DMS53 (cell line): ENCODE data around the gene STAT3.
"Not testable (repeated sequence)": the region's sequence is repeated elsewhere in the genome, so short reads cannot be mapped to it uniquely, and the experiment has no call there.

Experiments
- DNase-seq: peaks from one replicate; lab custom pipeline; 2025; lab: John Stamatoyannopoulos, UW

STAT3 gene

DNA sequence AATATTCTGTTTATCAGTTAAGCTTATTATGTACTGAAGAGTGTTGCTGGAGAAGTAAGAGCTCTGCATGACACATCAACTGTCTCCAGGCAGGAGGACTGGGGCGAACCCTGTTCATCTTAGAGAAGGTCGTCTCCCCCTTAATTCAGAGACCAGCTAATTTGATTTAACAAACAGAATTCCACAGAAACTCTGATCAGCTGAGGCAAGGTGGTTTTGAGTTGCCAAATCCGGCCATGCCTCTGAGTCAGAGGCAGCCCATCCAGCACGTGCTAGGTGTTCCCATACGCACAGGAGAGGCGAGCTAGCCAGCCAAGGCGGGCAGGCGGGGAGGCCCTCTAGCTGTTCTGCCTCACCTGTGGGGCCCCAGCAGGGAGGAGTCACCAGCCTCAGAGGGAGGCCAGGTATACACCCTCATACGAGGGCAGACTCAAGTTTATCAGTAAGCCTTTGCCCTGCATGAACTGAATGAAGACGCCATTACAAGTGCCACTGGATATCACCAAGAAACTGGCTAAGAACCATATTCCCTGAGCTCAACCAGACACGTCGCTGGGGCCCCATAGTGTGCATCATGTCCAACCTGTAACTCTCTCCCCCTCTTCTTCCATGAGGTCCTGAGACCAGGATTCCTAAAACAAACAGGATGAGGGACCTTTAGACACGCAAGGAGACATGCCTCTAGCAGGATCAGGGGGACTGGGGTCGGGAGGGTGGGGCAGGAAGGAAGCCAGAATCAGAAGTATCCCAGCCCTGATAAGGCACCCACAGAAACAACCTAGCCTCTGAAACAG lies 74.3 kb downstream of the STAT3 start:
- DNase-seq: no peak

DNA sequence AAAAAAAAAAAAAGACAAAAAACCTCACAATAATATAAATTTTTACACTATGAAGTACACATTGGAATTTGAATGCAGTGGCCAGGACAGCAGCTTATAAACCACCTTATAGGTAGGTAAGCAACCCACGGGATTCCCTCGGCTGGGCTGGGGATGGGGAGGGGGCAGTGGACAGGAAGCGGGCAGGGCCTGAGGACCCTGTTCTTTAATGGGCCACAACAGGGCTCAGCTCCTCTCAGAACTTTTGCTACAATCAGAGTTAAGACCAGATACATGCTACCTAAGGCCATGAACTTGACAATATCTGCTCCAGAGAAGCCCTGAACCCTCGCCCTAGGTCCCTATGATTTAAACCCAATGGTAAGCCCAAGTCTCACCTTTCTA lies 74.9 kb downstream of the STAT3 start:
- DNase-seq: no peak

DNA sequence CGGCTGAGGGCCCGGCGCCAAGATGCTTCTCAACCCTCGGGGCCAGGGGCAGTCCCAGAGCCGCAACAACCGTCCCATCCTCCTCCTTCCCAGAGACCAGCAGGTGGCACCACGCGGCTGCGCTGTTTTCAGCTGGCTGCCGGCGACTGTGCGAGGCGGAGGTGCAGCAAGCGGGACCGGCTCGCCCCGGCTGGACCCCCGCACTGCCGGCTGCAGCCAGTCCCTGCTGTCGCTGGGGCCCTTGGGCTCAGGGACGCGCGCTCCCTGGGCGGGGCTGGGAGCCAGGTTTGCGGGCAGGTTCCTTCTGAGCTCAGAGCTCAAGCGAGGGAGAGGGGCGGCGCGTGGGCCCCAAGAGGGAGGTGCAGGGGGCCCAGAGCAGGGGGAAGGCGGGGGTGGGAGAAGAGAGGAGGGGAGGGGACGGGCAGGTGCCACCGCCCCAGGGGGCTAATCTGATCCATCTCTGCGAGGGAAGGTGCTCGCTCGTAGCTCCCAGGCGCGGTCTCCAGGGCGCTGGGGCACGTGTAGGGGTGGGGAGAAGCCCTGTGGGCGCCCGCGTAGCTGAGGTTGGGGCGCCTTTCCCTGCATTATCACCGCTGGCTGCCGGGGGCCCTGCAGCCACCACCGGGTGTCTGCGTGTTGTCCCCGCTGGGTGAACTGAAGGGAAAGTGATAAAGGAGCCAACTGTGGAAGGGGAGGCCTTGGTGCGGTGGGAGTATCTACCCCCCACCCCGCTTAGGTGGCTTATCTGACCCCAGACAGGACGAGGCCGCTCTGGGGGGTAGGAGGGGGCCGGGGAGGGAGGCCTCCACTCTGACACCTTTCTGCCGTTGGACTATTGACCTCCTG lies 75.7 kb downstream of the STAT3 start:
- peak; percentile 69 for DNase-seq

DNA sequence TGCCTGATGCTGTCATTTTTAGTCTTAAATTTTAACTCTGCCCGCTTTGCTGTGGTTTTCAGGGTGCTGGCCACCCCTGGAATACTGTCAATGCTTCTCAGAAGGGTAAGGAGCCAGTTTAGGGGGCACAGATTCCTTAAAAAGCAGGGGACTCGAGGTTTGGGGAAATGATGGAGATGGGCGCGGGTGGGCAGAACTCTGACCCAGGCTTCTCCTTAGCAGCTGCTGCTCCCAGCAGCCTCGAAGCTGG lies 76.3 kb downstream of the STAT3 start:
- no peak for DNase-seq

DNA sequence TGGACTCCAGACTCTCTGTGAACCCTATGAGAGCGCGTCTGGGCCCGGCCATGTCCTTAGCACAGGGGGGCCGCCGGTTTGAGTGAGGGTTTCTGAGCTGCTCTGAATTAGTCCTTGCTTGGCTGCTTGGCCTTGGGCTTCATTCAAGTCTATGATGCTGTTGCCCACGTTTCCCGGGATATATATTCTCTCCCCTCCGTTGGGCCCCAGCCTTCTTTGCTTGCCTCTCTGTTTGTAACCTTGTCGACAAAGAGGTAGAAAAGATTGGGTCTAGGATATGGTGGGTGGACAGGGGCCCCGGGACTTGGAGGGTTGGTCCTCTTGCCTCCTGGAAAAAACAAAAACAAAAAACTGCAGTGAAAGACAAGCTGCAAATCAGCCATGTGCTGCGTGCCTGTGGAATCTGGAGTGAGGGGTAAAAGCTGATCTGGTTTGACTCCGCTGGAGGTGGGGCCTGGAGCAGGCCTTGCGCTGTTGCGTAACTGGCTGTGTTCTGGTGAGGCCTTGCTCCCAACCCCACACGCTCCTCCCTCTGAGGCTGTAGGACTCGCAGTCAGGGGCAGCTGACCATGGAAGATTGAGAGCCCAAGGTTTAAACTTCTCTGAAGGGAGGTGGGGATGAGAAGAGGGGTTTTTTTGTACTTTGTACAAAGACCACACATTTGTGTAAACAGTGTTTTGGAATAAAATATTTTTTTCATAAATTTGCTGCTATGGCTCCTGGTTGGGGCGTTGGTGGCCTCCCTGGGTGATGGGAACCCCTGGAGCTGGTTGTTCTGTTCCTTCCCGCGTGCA lies 76.8 kb downstream of the STAT3 start:
- no peak for DNase-seq

DNA sequence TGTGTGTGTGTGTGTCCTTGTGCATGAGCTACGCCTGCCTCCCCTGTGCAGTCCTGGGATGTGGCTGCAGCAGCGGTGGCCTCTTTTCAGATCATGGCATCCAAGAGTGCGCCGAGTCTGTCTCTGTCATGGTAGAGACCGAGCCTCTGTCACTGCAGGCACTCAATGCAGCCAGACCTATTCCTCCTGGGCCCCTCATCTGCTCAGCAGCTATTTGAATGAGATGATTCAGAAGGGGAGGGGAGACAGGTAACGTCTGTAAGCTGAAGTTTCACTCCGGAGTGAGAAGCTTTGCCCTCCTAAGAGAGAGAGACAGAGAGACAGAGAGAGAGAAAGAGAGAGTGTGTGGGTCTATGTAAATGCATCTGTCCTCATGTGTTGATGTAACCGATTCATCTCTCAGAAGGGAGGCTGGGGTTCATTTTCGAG lies 77.4 kb downstream of the STAT3 start:
- no peak for DNase-seq

DNA sequence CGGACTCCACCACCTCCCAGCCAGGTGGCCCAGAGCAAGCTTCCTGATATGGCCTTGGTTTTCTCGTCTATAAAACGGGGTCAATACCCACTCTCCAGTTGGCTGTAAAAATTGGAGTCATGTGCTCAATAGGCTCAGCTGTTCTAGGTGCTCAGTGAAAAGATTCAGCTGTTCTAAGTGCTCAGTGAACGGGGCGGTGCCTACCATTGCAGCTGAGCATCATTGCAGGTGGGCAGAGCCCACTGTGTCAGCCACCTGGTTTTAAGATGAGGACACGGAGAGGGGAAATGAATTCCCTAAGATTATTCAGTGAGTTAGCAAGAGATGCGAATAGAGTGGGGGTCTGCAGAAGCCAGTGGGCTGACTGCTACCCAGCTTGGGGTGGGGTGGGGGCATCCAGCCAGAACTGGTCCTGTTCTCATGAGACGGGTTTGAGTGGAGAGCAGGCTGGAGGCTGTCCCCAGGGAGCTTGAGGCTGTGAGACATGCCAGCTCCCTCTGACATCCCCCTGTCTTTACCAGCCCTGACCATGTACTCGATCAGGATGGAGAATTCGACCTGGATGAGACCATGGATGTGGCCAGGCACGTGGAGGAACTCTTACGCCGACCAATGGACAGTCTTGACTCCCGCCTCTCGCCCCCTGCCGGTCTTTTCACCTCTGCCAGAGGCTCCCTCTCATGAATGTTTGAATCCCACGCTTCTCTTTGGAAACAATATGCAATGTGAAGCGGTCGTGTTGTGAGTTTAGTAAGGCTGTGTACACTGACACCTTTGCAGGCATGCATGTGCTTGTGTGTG lies 78.1 kb downstream of the STAT3 start:
- DNase-seq: no peak

DNA sequence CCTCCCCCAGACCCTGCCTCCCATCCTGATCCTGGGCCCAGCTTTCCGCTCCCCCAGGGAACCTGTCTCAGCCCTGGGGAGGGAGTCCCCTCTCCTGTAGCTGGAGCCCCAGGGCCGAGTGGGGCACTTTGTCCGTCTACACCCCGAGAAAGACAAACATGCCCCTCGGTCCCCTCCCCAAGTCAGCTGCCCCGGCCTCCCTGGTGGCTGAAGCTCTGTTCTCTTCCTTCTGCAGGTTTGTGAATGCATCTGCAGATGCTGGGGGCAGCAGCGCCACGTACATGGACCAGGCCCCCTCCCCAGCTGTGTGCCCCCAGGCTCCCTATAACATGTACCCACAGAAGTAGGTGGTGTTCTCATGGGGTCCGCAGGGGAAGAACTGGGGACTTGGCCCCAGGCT lies 79.1 kb downstream of the STAT3 start:
- no peak for DNase-seq

DNA sequence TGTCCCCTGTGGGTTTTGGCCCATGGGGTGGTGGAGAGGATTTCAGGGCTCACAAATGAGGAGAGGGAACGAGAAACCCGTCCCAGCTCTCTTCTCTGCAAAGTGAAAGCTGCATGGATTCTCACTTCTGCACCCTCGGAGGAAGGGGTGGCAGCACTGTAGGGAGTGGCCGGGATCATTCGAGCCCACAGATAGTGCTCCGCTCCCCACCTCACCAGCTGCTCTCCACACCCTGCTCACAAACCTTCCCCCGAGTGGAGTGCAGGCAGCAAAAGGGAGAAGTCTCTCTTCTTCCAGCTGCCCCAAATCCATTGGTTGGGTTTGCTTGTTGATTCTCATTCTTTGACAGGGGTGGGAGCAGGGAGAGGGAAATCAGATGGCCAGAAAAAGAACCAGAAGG lies 79.8 kb downstream of the STAT3 start:
- DNase-seq: no peak

DNA sequence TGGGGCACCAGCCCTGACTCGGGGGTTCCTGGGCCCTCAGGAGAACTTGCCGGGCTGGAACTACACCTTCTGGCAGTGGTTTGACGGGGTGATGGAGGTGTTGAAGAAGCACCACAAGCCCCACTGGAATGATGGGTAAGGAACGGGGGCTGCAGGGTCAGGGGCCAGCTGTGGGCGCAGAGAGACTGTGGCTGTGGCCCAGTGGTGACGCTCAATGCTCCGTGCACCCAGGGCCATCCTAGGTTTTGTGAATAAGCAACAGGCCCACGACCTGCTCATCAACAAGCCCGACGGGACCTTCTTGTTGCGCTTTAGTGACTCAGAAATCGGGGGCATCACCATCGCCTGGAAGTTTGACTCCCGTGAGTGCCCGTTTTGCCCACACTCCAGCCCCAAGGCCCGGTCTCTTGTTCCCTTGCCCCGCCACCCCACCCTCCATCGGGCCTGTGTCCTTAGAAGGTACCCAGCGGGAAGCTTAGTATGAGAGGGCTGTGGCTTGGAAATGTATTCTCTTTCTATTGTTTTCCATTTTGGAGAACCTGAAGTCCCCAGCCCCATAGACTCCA lies 80.8 kb downstream of the STAT3 start:
- DNase-seq: no peak

DNA sequence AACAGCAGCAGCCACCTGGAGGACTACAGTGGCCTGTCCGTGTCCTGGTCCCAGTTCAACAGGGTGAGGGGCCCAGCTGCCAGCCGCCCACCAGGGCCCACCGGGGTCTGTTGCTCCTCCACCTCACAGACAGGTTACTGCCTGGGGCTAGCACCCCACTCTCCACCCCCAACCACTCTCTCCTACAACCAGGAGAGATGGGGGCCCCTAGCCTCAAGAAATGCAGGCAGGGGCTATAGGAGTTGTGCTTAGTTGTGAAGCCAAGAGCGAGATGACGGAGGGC lies 81.9 kb downstream of the STAT3 start:
- DNase-seq: no peak

DNA sequence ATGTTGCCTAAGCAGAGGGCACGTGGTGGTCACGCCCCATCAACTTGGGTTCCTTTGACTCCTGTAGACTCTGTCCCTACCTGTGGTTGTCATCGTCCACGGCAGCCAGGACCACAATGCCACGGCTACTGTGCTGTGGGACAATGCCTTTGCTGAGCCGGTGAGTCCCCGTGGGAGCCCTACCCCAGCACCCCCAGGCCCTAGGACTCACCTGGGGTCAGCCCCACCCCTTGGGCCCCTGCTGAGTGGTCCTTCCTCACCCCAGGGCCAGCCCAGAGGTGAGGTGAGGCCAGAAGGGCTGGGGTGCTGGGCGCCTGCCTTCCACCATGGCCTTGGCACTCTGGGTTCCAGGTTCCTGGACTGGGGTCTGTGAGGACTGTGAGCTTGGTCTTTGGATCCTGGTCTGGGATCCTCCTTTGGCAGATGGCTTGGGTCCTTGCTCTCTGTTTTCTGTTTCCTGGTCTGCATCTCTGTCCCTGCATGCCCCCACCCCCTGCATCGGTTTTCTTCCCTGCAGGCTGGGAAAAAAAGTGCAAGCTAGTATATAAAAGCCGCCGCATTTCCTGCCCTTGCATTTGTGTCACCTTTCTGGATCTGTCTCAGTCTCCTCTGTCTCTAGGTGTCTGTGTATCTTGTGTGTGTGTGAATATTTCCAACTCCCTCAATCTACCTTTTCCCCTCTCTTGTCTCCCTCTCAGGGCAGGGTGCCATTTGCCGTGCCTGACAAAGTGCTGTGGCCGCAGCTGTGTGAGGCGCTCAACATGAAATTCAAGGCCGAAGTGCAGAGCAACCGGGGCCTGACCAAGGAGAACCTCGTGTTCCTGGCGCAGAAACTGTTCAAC lies 82.5 kb downstream of the STAT3 start:
- no peak for DNase-seq

DNA sequence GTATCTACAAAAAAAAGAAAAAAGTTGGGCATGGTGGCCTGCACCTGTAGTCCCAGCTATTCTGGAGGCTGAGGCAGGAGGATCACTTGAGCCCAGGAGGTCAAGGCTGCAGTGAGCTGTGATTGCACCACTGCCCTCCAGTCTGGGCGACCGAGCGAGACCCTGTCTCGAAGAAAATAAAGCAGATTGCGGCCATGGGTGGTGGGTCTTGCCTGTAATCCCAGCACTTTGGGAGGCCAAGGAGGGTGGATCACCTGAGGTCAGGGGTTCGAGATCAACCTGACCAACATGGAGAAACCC lies 83.3 kb downstream of the STAT3 start:
- not testable (repeated sequence) for DNase-seq

DNA sequence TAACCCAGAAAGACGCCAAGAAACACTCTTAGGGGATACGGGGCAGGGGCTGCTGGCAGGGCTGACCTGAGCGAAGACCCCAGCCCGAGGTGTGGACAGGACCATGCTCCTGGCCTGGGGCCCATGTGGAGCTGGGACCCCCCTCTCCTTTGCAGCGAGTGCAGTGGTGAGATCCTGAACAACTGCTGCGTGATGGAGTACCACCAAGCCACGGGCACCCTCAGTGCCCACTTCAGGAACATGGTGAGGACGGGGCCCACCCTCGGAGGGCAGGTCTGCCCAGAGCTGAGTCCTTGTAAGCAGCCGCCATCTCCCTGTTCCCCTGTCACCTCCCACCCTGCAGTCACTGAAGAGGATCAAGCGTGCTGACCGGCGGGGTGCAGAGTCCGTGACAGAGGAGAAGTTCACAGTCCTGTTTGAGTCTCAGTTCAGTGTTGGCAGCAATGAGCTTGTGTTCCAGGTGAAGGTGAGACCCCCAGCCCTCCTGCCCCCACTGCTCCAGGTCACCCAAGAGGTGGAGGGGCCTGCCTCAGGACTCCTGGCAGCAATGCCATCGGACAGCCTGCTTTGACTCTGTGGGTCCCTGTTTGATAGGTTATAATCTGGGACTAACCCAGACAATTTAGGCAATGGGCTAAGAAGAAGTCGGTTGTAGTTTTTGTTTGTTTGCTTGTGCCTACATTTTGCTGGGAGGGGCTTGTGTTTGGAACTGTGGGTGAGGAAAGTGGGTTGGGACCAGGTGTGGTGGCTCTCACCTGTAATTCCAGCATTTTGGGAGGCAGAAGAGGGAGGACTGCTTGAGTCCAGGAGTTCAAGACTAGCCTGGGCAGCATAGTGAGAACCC lies 83.8 kb downstream of the STAT3 start:
- DNase-seq: no peak

DNA sequence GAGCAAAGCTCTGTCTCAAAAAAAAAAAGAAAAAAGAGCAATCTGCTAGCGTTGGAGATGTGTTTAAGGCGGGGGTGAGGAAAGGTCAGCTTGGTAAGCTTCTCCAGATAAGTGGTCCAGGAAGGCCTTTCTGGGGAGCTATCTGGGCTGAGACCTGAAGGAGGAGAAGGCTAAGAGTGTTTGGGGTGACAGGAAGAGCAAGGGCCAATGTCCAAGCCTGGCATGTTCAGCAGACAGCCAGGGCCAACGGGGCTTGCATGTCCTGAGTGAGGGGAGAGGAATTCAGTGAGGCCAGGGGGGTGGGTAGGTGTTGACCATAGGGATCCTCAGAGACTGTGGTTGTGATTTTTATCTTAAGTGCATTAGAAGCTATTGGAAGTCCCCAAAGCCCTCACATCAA lies 84.5 kb downstream of the STAT3 start:
- no peak for DNase-seq

DNA sequence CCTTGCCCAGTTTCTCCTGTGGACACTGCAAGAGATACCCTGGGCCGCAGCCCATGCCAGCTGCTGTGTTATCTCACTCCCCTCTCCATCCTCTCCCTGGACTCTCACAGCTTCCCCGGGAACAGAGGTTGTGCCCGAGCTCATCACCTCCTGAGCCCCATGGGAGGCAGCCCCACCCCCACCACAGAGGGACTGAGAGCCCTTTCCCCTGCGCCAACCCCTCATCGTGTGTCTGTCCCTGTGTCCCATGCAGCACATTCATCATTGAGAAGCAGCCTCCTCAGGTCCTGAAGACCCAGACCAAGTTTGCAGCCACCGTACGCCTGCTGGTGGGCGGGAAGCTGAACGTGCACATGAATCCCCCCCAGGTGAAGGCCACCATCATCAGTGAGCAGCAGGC lies 87.2 kb downstream of the STAT3 start:
- no peak for DNase-seq

DNA sequence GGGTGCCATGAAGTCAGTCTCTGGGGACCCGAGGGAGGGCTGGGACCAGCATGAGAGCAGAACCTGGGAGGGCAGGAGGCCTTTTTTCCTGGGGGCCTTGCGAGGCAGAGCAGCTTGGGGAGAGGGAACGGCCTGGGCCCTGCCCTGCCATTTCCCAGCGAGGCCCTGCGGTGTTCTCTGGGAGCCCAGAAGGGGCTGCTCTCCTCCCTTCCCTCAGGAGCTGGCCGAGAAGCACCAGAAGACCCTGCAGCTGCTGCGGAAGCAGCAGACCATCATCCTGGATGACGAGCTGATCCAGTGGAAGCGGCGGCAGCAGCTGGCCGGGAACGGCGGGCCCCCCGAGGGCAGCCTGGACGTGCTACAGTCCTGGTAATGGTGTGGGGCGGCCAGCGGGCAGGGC lies 88.3 kb downstream of the STAT3 start:
- not testable (repeated sequence) for DNase-seq

DNA sequence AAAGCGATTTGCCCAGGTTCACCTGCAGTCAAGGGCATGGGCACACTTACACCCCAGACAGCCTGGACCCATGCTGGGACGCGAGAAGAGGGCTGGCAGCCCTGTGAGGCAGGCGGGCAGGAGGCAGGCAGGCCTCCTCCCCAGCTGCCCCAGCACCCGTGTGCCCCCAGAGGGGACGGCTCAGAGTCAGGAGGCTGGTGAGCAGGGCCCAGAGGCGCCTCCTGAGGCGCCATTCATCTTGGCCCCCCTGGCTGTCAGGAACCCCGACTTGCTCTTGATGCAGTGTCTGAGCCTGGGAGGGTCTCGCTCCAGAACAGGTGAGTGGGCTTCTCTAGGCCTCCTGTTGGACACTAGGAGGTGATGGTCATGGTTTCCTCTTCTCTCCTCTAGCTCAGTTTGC lies 88.9 kb downstream of the STAT3 start:
- DNase-seq: not testable (repeated sequence)

DNA sequence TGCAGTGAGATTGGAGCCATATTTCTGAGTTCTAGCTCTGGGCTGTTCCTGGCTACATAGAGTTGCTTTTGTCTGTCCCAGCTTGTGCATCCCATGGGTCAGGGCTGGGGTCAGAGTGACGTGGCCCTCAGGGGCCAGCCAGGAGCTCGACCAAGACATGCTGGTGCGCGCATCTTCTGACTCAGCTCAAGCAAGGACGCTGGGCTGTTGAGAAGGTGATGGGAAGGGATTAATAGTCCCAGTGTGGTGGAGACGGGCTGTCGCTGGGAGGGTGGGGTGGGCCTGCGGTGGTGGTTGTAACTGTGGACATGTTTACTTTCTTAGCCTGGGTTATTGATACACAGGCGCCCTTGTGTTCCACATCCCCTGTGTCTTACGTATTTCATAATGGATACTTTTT lies 90.5 kb downstream of the STAT3 start:
- not testable (repeated sequence) for DNase-seq

DNA sequence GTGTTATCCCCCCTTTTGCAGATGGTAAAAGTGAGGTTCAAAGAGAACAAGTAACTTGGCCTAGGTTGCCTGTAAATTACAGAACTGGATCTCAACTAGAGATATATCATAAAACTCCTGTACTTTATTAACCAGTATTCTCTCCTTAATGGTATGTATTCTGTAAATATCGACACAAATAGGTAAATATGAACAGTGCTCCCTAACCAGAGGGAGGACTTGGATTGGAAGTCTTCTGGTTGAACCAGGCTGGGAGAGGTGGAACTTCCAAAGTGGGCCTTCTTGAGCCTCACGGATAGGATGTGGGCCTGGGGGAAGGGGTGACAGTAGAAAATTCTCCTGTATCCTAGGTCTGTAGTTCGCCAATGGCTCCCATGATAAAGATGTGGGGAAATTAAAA lies 92.2 kb downstream of the STAT3 start:
- DNase-seq: no peak
